ENCODE measurements around the gene XRRA1. TPM values are rescaled to one million over a fixed set of nuclear protein-coding genes. Genes with fewer than 3 reads are reported as not detected.

The XRRA1 gene
- total RNA-seq: 14.7 and 17.1 TPM in 2 replicates

DNA sequence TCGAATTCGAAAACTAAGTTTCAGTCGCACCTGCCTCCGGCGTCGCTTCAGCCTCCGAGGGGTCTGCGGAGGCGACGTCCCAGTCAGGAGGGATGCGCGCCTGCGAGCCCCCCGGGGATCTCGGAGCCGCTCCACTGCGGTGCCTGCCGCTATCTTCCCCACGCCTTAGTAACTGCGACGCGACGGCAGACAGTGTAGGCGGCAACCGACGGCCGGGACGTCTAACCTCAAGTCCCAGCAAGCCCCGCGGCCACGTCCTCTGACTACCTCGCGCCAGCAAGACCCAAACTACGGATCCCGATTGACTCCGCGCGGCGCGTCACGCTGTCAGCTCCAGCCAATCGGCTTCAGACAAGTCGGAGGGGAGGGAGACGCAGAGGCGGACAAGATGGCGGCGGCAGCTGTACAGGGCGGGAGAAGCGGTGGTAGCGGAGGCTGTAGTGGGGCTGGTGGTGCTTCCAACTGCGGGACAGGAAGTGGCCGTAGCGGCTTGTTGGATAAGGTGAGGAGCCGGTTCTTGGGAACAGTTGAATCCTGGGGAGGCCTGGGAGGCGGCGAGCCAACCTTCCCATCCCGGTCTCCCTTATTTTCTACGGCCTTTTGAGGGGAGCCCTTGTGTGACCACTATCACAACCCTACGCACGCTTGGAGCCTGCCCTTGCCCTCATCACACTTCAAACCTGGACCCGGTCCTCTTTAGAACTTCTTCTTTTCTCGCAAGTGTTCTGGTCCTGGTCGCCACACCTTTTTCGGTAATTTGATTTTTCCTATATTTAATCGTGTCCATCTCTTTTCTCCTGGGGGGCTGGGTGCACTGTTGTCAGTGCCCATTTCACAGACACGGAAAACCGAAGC, at the start of gene XRRA1, which contains the start of gene SPCS2:
XRRA1 (minus strand) TSS at position 194 of the 855 bp plus-strand sequence. CDS start 8,213 bp downstream, outside the sequence.
SPCS2 (plus strand) TSS at position 369 of the 855 bp plus-strand sequence; CDS start at position 389, 20 bp downstream.

DNA sequence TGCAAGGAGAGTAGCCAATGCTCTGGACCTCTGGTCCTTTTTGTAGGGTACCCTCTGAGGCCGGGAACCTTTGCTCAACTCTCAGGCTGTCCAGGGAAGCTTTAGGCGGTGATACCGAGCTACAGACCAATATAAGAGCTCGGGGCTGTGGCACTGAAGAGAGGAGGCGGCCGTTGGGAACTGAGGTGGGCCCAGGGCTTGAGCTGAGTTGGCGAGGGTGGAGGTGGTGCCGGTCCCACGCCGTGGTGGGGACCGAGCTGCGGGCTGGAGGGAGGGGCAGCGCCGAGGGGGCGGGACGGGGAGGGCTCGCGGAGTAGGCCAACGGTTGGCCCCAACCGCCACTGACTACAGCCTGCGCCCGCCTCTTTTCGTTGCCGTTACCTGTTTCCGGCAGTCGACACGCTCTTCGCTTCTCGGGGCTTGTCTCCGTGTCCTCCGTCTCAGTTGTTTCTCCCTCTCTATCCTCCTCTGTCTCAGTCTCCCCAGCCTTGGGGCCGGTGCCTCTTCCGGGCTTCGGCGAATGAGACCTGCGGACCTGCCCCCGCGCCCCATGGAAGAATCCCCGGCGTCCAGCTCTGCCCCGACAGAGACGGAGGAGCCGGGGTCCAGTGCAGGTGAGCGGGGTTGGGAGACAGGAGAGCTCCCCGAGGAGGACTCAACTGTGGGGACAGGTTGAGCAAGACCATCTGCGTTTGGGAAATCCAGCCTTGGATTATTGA, 39.8 kb upstream of the XRRA1 start, which contains the start of gene NEU3:
NEU3 (plus strand) TSS at position 393 of the 719 bp plus-strand sequence; CDS start at position 521, 128 bp downstream.

Other genes with a start within 250 kb of the XRRA1 start
- gene CHRDL2, start 217.7 kb downstream of the XRRA1 start, total RNA-seq: not detected in 2 replicates
- gene RNF169, start 200.2 kb downstream of the XRRA1 start, total RNA-seq: 6.5 and 10.8 TPM in 2 replicates
- 23.2 and 65.3 TPM in 2 replicates for gene SPCS2, start 175 bp upstream of the XRRA1 start, total RNA-seq
- 5.2 and 6.2 TPM in 2 replicates for gene NEU3, start 39.8 kb upstream of the XRRA1 start, total RNA-seq
- not detected in 2 replicates for gene OR2AT4, start 147.8 kb upstream of the XRRA1 start, total RNA-seq
- 0.07 and 0.09 TPM in 2 replicates for gene SLCO2B1, start 202.0 kb upstream of the XRRA1 start, total RNA-seq